Smooth muscle cell of the brain vasculature (primary cell): ENCODE measurements around the gene POLR1B.
"Not testable (repeated sequence)": the region's sequence is repeated elsewhere in the genome, so short reads cannot be mapped to it uniquely, and the experiment has no call there.

Experiments used
- DNase-seq: peaks from one replicate; pipeline ENCODE4 v3.0.0-alpha.2; 2012; ENCODE audit warnings: low read depth, low spot score

Gene POLR1B

GRCh38 chr2:112542123-112542983 lies at the start of gene POLR1B:
POLR1B (plus strand) TSS chr2:112542465; CDS start chr2:112542495, 30 bp downstream.
- peak; percentile 44 for DNase-seq

GRCh38 chr2:112493048-112493447 lies 49.2 kb upstream of the POLR1B start:
- DNase-seq = no peak

GRCh38 chr2:112493858-112494648 lies 48.2 kb upstream of the POLR1B start:
- DNase-seq = peak; percentile 15

- no peak for DNase-seq
Measured at GRCh38 chr2:112494828-112495227, 47.4 kb upstream of the POLR1B start.

GRCh38 chr2:112495878-112496277 lies 46.4 kb upstream of the POLR1B start:
- not testable (repeated sequence) for DNase-seq

GRCh38 chr2:112500850-112501484 lies 41.3 kb upstream of the POLR1B start:
- DNase-seq = not testable (repeated sequence)

- DNase-seq = not testable (repeated sequence)
Measured at GRCh38 chr2:112509239-112509998, 32.8 kb upstream of the POLR1B start.

- no peak for DNase-seq
Measured at GRCh38 chr2:112516801-112517200, 25.5 kb upstream of the POLR1B start.

- no peak for DNase-seq
Measured at GRCh38 chr2:112518807-112519206, 23.5 kb upstream of the POLR1B start.

GRCh38 chr2:112519506-112519905 lies 22.8 kb upstream of the POLR1B start:
- DNase-seq = no peak

GRCh38 chr2:112520234-112520783 lies 22.0 kb upstream of the POLR1B start:
- no peak for DNase-seq

- DNase-seq = no peak
Measured at GRCh38 chr2:112523291-112523777, 18.9 kb upstream of the POLR1B start.

GRCh38 chr2:112524276-112524675 lies 18.0 kb upstream of the POLR1B start:
- not testable (repeated sequence) for DNase-seq

- no peak for DNase-seq
Measured at GRCh38 chr2:112528541-112528940, 13.7 kb upstream of the POLR1B start.

- no peak for DNase-seq
Measured at GRCh38 chr2:112529757-112530156, 12.5 kb upstream of the POLR1B start.

- no peak for DNase-seq
Measured at GRCh38 chr2:112530728-112531127, 11.5 kb upstream of the POLR1B start.

- no peak for DNase-seq
Measured at GRCh38 chr2:112534826-112535225, 7.4 kb upstream of the POLR1B start.

- not testable (repeated sequence) for DNase-seq
Measured at GRCh38 chr2:112536665-112537064, 5.6 kb upstream of the POLR1B start.

GRCh38 chr2:112539306-112539705 lies 3.0 kb upstream of the POLR1B start:
- DNase-seq = no peak

GRCh38 chr2:112540906-112541305 lies 1.4 kb upstream of the POLR1B start:
- no peak for DNase-seq
